RWPE2 (cell line): ENCODE data around the gene ACTMAP.
"Not testable (repeated sequence)": the region's sequence is repeated elsewhere in the genome, so short reads cannot be mapped to it uniquely, and the experiment has no call there.

Source experiments
- ATAC-seq: fragments of 200-7000 bp; cut with Tn5 transposase; 3 replicates; pipeline ENCODE4 v1.9.1; 2021; ENCODE audit warnings: low read depth
- DNase-seq: peaks from one replicate; pipeline ENCODE4 v3.0.0-alpha.2; 2020; ENCODE audit warnings: low spot score
- H3K27ac ChIP-seq: fragments of 450-650 bp; 2 replicates; pipeline ENCODE4 v1.5.1; 2017; ENCODE audit warnings: mild to moderate bottlenecking; ENCODE audit not compliant: poor library complexity, severe bottlenecking
- H3K27me3 ChIP-seq: fragments of 250-450 bp; sonication (Bioruptor Pico); 2 replicates; pipeline ENCODE4 v1.5.1; 2021; ENCODE audit warnings: mild to moderate bottlenecking, moderate library complexity; ENCODE audit not compliant: insufficient read depth, poor library complexity, severe bottlenecking
- H3K36me3 ChIP-seq: fragments of 250-450 bp; sonication (Bioruptor Pico); 2 replicates; pipeline ENCODE4 v1.5.1; 2020; ENCODE audit warnings: low read depth, mild to moderate bottlenecking, moderate library complexity
- H3K4me1 ChIP-seq: fragments of 250-450 bp; sonication (Bioruptor Pico); 2 replicates; pipeline ENCODE4 v1.5.1; 2021; ENCODE audit warnings: mild to moderate bottlenecking, moderate library complexity; ENCODE audit not compliant: insufficient read depth, poor library complexity, severe bottlenecking
- H3K4me3 ChIP-seq: fragments of 250-450 bp; sonication (Bioruptor Pico); 2 replicates; pipeline ENCODE4 v1.5.1; 2021; ENCODE audit warnings: mild to moderate bottlenecking, moderate library complexity; ENCODE audit not compliant: severe bottlenecking
- H3K9me3 ChIP-seq: fragments of 250-450 bp; sonication (Bioruptor Pico); 2 replicates; pipeline ENCODE4 v1.5.1; 2021; ENCODE audit warnings: mild to moderate bottlenecking, moderate library complexity; ENCODE audit not compliant: severe bottlenecking
- TF ChIP-seq, protein P1 (sequence below): fragments of 450-650 bp; IDR thresholded peaks from one replicate; pipeline ENCODE4 v1.5.1; 2017; ENCODE audit warnings: mild to moderate bottlenecking, moderate library complexity; ENCODE audit not compliant: poor library complexity, severe bottlenecking

The ACTMAP gene

DNA sequence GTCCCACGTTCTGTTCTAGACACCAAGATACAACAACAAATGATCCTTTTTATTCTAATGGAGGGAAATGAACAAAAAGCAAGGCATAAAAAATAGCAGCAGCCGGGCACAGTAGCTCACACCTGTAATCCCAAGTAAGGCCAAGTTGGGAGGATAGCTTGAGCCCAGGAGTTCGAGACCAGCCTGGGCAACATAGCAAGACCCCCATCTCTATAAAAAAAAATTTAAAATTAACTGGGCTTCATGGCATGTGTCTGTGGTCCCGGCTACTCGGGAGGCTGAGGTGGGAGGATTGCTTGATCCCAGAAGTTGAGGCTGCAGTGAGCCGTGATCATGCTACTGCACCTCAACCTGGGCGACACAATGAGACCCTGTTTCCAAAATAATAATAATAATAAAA lies 26.1 kb upstream of the ACTMAP start:
- no peaks in the 10 kb centered on the region for H3K36me3 ChIP-seq
- no peaks in the 10 kb centered on the region for H3K27me3 ChIP-seq
- ATAC-seq (no peak), DNase-seq (no peak)
- no peaks in the 10 kb centered on the region for H3K9me3 ChIP-seq
- peak overlapping the region; percentile 88 for H3K27ac ChIP-seq
- TF ChIP-seq, protein P1, sequence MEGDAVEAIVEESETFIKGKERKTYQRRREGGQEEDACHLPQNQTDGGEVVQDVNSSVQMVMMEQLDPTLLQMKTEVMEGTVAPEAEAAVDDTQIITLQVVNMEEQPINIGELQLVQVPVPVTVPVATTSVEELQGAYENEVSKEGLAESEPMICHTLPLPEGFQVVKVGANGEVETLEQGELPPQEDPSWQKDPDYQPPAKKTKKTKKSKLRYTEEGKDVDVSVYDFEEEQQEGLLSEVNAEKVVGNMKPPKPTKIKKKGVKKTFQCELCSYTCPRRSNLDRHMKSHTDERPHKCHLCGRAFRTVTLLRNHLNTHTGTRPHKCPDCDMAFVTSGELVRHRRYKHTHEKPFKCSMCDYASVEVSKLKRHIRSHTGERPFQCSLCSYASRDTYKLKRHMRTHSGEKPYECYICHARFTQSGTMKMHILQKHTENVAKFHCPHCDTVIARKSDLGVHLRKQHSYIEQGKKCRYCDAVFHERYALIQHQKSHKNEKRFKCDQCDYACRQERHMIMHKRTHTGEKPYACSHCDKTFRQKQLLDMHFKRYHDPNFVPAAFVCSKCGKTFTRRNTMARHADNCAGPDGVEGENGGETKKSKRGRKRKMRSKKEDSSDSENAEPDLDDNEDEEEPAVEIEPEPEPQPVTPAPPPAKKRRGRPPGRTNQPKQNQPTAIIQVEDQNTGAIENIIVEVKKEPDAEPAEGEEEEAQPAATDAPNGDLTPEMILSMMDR: no peak
- H3K4me1 ChIP-seq: no peaks in the 10 kb centered on the region
- H3K4me3 ChIP-seq: no peak overlapping the region

DNA sequence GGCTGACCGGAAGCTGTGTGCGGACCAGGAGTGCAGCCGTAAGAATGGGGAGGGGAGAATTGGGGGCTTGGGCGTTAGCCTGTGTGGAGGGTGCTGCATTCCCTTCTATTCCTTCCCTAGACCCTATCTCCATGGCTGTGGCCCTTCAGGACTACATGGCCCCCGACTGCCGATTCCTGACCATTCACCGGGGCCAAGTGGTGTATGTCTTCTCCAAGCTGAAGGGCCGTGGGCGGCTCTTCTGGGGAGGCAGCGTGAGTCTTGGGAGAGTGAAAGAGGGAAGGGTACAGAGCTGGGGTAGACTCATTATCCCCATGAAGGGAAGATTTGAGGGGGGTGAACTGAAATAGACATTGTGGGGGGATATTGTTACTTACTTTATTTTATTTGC lies 25.4 kb upstream of the ACTMAP start:
- no peaks in the 10 kb centered on the region for H3K9me3 ChIP-seq
- no peak overlapping the region for H3K4me3 ChIP-seq
- H3K36me3 ChIP-seq: no peaks in the 10 kb centered on the region
- no peak overlapping the region for H3K27ac ChIP-seq
- no peaks in the 10 kb centered on the region for H3K27me3 ChIP-seq
- no peak for ATAC-seq
- DNase-seq: no peak
- no peaks in the 10 kb centered on the region for H3K4me1 ChIP-seq
- TF ChIP-seq, protein P1: no peak

DNA sequence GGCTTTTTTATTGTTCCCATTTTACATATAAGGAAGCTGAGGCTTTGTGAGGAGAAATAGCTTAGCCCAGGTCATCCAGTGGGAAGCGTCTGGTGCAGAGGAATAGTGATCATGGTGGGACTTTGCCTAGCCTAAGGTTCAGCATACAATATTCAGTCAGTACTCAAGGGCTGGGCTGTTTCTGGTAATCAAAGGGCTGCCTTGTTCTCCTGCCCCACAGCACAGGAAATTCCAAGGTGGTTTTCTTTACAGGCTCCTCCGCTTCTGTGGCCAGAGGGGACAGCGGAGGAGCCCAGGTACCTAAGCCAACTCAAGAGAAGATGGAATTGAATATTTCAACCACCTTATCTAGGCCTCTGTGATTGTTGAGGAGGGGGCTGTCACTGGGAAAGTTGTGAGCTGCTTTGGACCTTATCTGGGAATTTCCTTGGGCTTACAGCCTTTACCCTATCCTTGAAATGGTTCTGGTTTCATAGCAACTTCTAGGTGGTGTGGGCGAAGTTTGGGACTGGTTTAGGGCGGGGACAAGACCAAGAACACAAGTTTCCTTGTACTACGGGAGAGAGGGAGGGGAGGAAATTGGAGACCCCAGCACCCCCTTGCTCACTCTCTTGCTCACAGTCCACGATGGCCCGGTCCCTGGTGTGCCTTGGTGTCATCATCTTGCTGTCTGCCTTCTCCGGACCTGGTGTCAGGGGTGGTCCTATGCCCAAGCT lies 24.8 kb upstream of the ACTMAP start, which contains the start of gene MIA:
MIA (plus strand) TSS at position 606 of the 716 bp plus-strand sequence; CDS start at position 628, 22 bp downstream.
- H3K36me3 ChIP-seq: no peaks in the 10 kb centered on the region
- DNase-seq (no peak), ATAC-seq (no peak)
- H3K4me3 ChIP-seq: no peak within 1 kb of the TSS
- no peak within 1 kb of the TSS for H3K27ac ChIP-seq
- no peaks in the 10 kb centered on the region for H3K9me3 ChIP-seq
- no peaks in the 10 kb centered on the region for H3K4me1 ChIP-seq
- no peaks in the 10 kb centered on the region for H3K27me3 ChIP-seq
- TF ChIP-seq, protein P1: no peak

DNA sequence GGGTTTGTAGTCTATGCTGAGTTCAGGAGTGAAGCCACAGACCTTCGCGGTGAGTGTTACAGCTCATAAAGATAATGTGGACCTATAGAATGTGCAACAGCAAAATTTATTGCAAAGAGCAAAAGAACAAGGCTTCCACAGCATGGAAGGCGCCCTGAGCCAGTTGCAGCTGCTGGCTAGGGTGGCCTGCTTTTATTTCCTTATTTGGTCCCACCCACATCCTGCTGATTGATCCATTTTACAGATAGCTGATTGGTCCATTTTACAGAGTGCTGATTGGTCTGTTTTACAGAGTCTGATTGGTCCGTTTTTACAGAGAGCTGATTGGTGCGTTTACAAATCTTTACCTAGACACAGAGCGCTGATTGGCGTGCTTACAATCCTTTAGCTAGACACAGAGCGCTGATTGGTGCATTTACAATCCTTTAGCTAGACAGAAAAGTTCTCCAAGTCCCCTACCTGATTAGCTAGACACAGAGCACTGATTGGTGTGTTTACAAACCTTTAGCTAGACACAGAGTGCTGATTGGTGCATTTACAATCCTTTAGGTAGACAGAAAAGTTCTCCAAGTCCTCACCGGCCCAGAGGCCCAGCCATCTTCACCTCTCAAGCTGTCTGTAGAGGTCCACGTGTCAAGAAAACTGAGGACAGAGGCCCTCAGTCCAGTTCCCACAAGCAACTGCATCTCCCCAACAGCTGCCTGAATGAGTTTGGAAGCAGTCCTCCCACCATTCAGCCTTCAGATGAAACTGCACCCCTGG lies 21.0 kb upstream of the ACTMAP start:
- not testable (repeated sequence) for H3K9me3 ChIP-seq, H3K36me3 ChIP-seq, H3K4me1 ChIP-seq, ATAC-seq, H3K27me3 ChIP-seq, H3K4me3 ChIP-seq, H3K27ac ChIP-seq, DNase-seq

DNA sequence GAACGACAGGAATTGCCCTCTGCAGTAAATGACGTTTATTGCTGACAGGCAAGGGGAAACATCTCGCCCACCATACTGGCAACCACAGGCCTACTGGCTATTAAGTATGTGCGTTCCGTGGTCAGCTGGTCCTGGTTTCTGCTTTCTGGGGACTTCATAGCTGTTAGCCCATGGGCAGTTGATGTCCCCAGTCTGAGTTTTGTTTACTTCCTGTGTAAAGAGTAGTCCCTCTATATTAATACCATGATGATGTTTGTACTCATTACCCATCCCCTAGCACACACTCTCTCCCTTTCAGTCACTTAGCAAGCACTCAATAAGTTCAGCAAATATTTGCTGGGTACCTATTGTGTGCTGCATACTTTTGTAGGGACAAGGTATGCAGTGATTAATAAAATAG lies 18.6 kb upstream of the ACTMAP start:
- Histone ChIP-seq H3K27ac (no peak overlapping the region), H3K9me3 (no peaks in the 10 kb centered on the region), H3K36me3 (peaks cover 23% of the 10 kb centered on the region), H3K27me3 (no peaks in the 10 kb centered on the region), H3K4me1 (no peaks in the 10 kb centered on the region), H3K4me3 (no peak overlapping the region)
- ATAC-seq (no peak; the same call in 2 of the 3 replicates), DNase-seq (no peak)
- TF ChIP-seq, protein P1: no peak

DNA sequence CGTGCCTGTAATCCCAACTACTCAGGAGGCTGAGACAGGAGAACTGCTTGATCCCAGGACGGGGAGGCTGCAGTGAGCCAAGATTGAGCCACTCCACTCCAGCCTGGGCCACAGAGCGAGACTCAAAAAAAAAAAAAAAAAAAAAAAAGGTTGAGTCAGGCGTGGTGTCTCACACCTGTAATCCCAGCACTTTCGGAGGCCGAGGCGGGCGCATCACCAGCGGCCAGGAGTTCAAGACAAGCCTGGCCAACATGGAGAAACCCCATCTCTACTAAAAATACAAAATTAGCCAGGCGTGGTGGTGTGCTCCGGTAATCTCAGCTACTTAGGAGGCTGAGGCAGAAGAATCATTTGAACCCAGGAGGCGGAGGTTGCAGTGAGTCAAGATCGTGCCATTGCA lies 16.1 kb upstream of the ACTMAP start:
- not testable (repeated sequence) for H3K4me3 ChIP-seq, H3K9me3 ChIP-seq, H3K4me1 ChIP-seq, DNase-seq, H3K27ac ChIP-seq, ATAC-seq, H3K27me3 ChIP-seq
- H3K36me3 ChIP-seq: peaks cover 48% of the 10 kb centered on the region
